H1 (cell line): ENCODE measurements around the gene BCLAF3.

ENCODE experiments used
- CBX5 ChIP-seq: fragments of 300-800, 300-1000 bp; sonication (generic); IDR thresholded peaks from 2 replicates; pipeline ENCODE4 v1.7.1; 2016; ENCODE audit warnings: antibody characterized with exemption, low read length, low read depth
- EP300 ChIP-seq, 2 experiments: IDR thresholded peaks; 1 replicate in 1 of 2; 2 replicates in 1 of 2; pipeline ENCODE4 v1.6.1; 2011 to 2012; ENCODE audit warnings: low read depth in 2 of 2, low read length in 2 of 2, mild to moderate bottlenecking in 2 of 2, borderline replicate concordance in 1 of 2, inconsistent platforms in 1 of 2, moderate library complexity in 1 of 2
- GTF2F1 ChIP-seq: IDR thresholded peaks from 2 replicates; pipeline ENCODE4 v1.6.1; 2012; ENCODE audit warnings: low read depth, low read length, improper control_type of control experiment, borderline replicate concordance
- POLR2A ChIP-seq, 2 experiments: IDR thresholded peaks; 1 replicate in 1 of 2; 2 replicates in 1 of 2; pipeline ENCODE4 v1.6.1; 2011; ENCODE audit warnings: low read depth in 2 of 2, low read length in 2 of 2, mild to moderate bottlenecking in 2 of 2; ENCODE audit errors: control extremely low read depth in 1 of 2
- POLR2AphosphoS5 ChIP-seq: IDR thresholded peaks from 2 replicates; pipeline ENCODE4 v1.6.1; 2011; ENCODE audit warnings: low read depth, low read length
- RAD21 ChIP-seq, 2 experiments: IDR thresholded peaks in 1 of 2; conservative IDR thresholded peaks in 1 of 2; 2 replicates each; pipeline ENCODE4 v1.6.1; 2011; ENCODE audit warnings: low read depth in 2 of 2, low read length in 2 of 2, improper control_type of control experiment in 1 of 2, inconsistent platforms in 1 of 2, mild to moderate bottlenecking in 1 of 2, moderate library complexity in 1 of 2
- TCF12 ChIP-seq: IDR thresholded peaks from 2 replicates; pipeline ENCODE4 v1.6.1; 2011; ENCODE audit warnings: low read depth, mild to moderate bottlenecking, low read length
- TF ChIP-seq, protein P1 (sequence below), 3 experiments: IDR thresholded peaks; 1 replicate in 2 of 3; 2 replicates in 1 of 3; pipeline versions ENCODE4 v1.5.1 to v1.6.1; 2011; ENCODE audit warnings: low read length in 3 of 3, mild to moderate bottlenecking in 3 of 3, inconsistent platforms in 2 of 3, low read depth in 1 of 3, moderate library complexity in 1 of 3; ENCODE audit not compliant: insufficient read depth in 1 of 3; ENCODE audit errors: control extremely low read depth in 1 of 3

DNA sequence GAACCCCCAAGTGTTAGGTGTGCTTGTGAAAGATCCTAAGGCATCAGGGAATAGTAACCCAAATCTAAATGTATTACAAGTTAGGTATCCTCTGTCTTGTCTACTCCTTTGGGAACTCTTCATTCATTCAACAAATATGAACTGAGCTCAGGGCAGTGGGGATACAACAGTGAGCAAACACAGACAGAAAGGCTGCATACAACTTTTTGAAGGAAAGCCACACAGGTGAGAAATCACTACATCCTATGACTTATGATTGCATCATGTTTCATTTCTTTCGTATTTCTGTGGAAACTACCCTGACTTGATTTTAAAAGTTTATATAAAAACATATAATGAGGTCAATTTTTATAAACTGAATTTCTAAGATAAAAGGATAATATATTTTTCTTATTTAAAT lies 43.2 kb downstream of the BCLAF3 start:
- no peak for TF ChIP-seq EP300 (IDR thresholded peaks at IDR 0.05; ENCODE audit: borderline replicate concordance in 1 of 2, low read depth in 2 of 2, low read length in 2 of 2)
- TF ChIP-seq, protein P1, sequence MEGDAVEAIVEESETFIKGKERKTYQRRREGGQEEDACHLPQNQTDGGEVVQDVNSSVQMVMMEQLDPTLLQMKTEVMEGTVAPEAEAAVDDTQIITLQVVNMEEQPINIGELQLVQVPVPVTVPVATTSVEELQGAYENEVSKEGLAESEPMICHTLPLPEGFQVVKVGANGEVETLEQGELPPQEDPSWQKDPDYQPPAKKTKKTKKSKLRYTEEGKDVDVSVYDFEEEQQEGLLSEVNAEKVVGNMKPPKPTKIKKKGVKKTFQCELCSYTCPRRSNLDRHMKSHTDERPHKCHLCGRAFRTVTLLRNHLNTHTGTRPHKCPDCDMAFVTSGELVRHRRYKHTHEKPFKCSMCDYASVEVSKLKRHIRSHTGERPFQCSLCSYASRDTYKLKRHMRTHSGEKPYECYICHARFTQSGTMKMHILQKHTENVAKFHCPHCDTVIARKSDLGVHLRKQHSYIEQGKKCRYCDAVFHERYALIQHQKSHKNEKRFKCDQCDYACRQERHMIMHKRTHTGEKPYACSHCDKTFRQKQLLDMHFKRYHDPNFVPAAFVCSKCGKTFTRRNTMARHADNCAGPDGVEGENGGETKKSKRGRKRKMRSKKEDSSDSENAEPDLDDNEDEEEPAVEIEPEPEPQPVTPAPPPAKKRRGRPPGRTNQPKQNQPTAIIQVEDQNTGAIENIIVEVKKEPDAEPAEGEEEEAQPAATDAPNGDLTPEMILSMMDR (IDR thresholded peaks at IDR 0.05; ENCODE audit: control extremely low read depth in 1 of 3, insufficient read depth in 1 of 3, low read depth in 1 of 3, low read length in 3 of 3) = no peak
- TF ChIP-seq RAD21 (IDR thresholded peaks at IDR 0.05 in 1 of 2, conservative IDR thresholded peaks at IDR 0.05 in 1 of 2; ENCODE audit: low read depth in 2 of 2, low read length in 2 of 2) = no peak
- no peak for TF ChIP-seq GTF2F1
- TF ChIP-seq POLR2A (IDR thresholded peaks at IDR 0.05; ENCODE audit: control extremely low read depth in 1 of 2, low read depth in 2 of 2, low read length in 2 of 2) = no peak
- no peak for TF ChIP-seq POLR2AphosphoS5
- TF ChIP-seq CBX5 = no peak
- no peak for TF ChIP-seq TCF12
